Aorta (tissue), 5 donors: ENCODE measurements around the gene PCGF3. TPM values are rescaled to one million over a fixed set of nuclear protein-coding genes. Genes with fewer than 3 reads are reported as not detected.

Experiments used
- ATAC-seq: fragments of 200-7000 bp; cut with Tn5 transposase; one replicate; pipeline ENCODE4 v1.9.1; 2022; ENCODE audit warnings: moderate library complexity; ENCODE audit not compliant: low FRiP score
- DNase-seq, 2 donors: peaks; one replicate each; pipeline ENCODE4 v3.0.0-alpha.2; 2020
- H3K27ac ChIP-seq, 2 donors: one replicate each; pipeline ENCODE4 v1.5.1; 2013; ENCODE audit warnings: low read length in 2 of 2, mild to moderate bottlenecking in 2 of 2, moderate library complexity in 2 of 2, control low read depth in 1 of 2, inconsistent platforms in 1 of 2, low read depth in 1 of 2
- H3K27me3 ChIP-seq, 2 donors: one replicate each; pipeline ENCODE4 v1.6.1; 2013; ENCODE audit warnings: control low read depth in 1 of 2, low read length in 1 of 2, mild to moderate bottlenecking in 1 of 2, moderate library complexity in 1 of 2; ENCODE audit not compliant: insufficient read depth in 2 of 2, control insufficient read depth in 1 of 2
- H3K36me3 ChIP-seq, 2 donors: one replicate each; pipeline ENCODE4 v1.6.1; 2013; ENCODE audit warnings: control low read depth in 1 of 2, low read length in 1 of 2, mild to moderate bottlenecking in 1 of 2; ENCODE audit not compliant: insufficient read depth in 2 of 2, control insufficient read depth in 1 of 2
- H3K4me1 ChIP-seq, 2 donors: one replicate each; pipeline ENCODE4 v1.6.1; 2013; ENCODE audit warnings: low read length in 2 of 2, control low read depth in 1 of 2, mild to moderate bottlenecking in 1 of 2, moderate library complexity in 1 of 2; ENCODE audit not compliant: insufficient read depth in 2 of 2, control insufficient read depth in 1 of 2
- H3K4me3 ChIP-seq, 2 donors: one replicate each; pipeline ENCODE4 v1.5.1; 2013; ENCODE audit warnings: low read length in 2 of 2, control low read depth in 1 of 2, mild to moderate bottlenecking in 1 of 2
- H3K9me3 ChIP-seq: one replicate; pipeline ENCODE4 v1.6.1; 2013; ENCODE audit warnings: mild to moderate bottlenecking, low read length; ENCODE audit not compliant: control insufficient read depth
- WGBS, 2 donors: extraction: QIAGEN DNeasy Blood & Tissue Kit; methylation state at CpG; one replicate each; pipeline ENCODE4 v1.1.7; 2013; 5-methylcytosine and 5-hydroxymethylcytosine counted together
- intact Hi-C, 2 donors: fragments of 100-400 bp; cut with DNase I; formaldehyde crosslinking; loops; one replicate each; pipeline versions ENCODE4 v1.14.2 to v1.15.0; 2022
- long read RNA-seq, 2 donors: library from polyadenylated mRNA; unstranded; transcript quantifications; one replicate each; pipeline ENCODE4 v2.0.0, GENCODE V29; 2020 to 2021
- polyA plus RNA-seq, 2 donors: library from polyadenylated mRNA; stranded (reverse); fragments of 200-250 nt; gene quantifications; one replicate each; pipeline ENCODE4 v1.2.3, GENCODE V29; 2013
- total RNA-seq, 2 donors: library from RNA; stranded (reverse); fragmentation: NEBNext Ultra II Directional; extraction: Animal tissue kit (Norgen Biotek cat#: 25700); gene quantifications; one replicate each; pipeline ENCODE4 v1.2.1, GENCODE V29; 2021
- donor health status: healthy with polysubstance abuse.
- donor health status: Bipolar disorder and iron deficiency.
- donor health status: DM: no; HTN: no; CAD: no.
- donor health status: DM: no; HTN: no; CAD: no.
- donor health status: DM: yes; HTN: yes; CAD: no.

The PCGF3 gene, protein sequence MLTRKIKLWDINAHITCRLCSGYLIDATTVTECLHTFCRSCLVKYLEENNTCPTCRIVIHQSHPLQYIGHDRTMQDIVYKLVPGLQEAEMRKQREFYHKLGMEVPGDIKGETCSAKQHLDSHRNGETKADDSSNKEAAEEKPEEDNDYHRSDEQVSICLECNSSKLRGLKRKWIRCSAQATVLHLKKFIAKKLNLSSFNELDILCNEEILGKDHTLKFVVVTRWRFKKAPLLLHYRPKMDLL
- 10 to 100 TPM; 35.7 to 59.4 TPM for total RNA-seq
- polyA plus RNA-seq, result 10 to 100 TPM; 17.7 to 38.3 TPM
- long read RNA-seq, donor 1, full-length matches to known transcripts, result 92 of 122 reads
- long read RNA-seq, donor 1, partial matches to known transcripts, result 4 of 122 reads
- long read RNA-seq, donor 1, other reads (novel, unspliced or antisense), result 26 of 122 reads
- long read RNA-seq, donor 2, full-length matches to known transcripts, result 99 of 145 reads
- long read RNA-seq, donor 2, partial matches to known transcripts, result 11 of 145 reads
- long read RNA-seq, donor 2, other reads (novel, unspliced or antisense), result 35 of 145 reads

GRCh38 chr4:705278-706082 is at the start of gene PCGF3:
PCGF3 (plus strand) TSS chr4:705832; CDS start chr4:733681, 27,849 bp downstream.
- Histone ChIP-seq H3K27me3 (no peaks in the 10 kb centered on the region), H3K36me3 (no peaks in the 10 kb centered on the region), H3K27ac (no peak within 1 kb of the TSS), H3K9me3 (no peaks in the 10 kb centered on the region), H3K4me3 (peak within 1 kb of the TSS; percentile 74 to 86), H3K4me1 (no peaks in the 10 kb centered on the region)
- DNase-seq (peak; percentile 98 to 100), ATAC-seq (peak; percentile 97)
- WGBS, 2 donors, result 2 to 3% methylated on average over 77 to 82 of the region's 82 CpGs
- intact Hi-C loops, result loop anchor here in 1 of 2 donors (10.0 kb wide), 1 partner anchor 79 kb away; no protein-coding TSS in a partner anchor

- Histone ChIP-seq H3K36me3 (no peaks in the 10 kb centered on the region), H3K9me3 (no peaks in the 10 kb centered on the region), H3K27ac (no peak overlapping the region), H3K4me3 (no peak overlapping the region), H3K27me3 (no peaks in the 10 kb centered on the region), H3K4me1 (no peaks in the 10 kb centered on the region)
- 76% methylated on average over 56 to 58 of the region's 58 CpGs for WGBS, 2 donors
- DNase-seq, result peak; percentile 32 to 73
- intact Hi-C loops, result no loop called here
- no peak for ATAC-seq
Observed at GRCh38 chr4:656436-657337, 48.9 kb upstream of the PCGF3 start.

GRCh38 chr4:657338-657833 is 48.2 kb upstream of the PCGF3 start:
- H3K27ac ChIP-seq, result no peak overlapping the region
- WGBS, 2 donors, result 81 to 82% methylated on average over 23 of the region's 23 CpGs
- no peaks in the 10 kb centered on the region for H3K4me1 ChIP-seq
- no peaks in the 10 kb centered on the region for H3K36me3 ChIP-seq
- no peak for ATAC-seq
- peak in 1 of 2 donors; percentile 62 for DNase-seq
- no peaks in the 10 kb centered on the region for H3K9me3 ChIP-seq
- no peaks in the 10 kb centered on the region for H3K27me3 ChIP-seq
- intact Hi-C loops, result no loop called here
- no peak overlapping the region for H3K4me3 ChIP-seq

- no peak overlapping the region for H3K27ac ChIP-seq
- H3K27me3 ChIP-seq, result no peaks in the 10 kb centered on the region
- WGBS, 2 donors, result 84 to 87% methylated on average over 24 to 27 of the region's 27 CpGs
- DNase-seq (peak; percentile 47 to 68), ATAC-seq (no peak)
- intact Hi-C loops, result no loop called here
- no peaks in the 10 kb centered on the region for H3K9me3 ChIP-seq
- H3K4me3 ChIP-seq, result no peak overlapping the region
- H3K36me3 ChIP-seq, result no peaks in the 10 kb centered on the region
- H3K4me1 ChIP-seq, result no peaks in the 10 kb centered on the region
Observed at GRCh38 chr4:657834-658667, 47.6 kb upstream of the PCGF3 start.

DNA sequence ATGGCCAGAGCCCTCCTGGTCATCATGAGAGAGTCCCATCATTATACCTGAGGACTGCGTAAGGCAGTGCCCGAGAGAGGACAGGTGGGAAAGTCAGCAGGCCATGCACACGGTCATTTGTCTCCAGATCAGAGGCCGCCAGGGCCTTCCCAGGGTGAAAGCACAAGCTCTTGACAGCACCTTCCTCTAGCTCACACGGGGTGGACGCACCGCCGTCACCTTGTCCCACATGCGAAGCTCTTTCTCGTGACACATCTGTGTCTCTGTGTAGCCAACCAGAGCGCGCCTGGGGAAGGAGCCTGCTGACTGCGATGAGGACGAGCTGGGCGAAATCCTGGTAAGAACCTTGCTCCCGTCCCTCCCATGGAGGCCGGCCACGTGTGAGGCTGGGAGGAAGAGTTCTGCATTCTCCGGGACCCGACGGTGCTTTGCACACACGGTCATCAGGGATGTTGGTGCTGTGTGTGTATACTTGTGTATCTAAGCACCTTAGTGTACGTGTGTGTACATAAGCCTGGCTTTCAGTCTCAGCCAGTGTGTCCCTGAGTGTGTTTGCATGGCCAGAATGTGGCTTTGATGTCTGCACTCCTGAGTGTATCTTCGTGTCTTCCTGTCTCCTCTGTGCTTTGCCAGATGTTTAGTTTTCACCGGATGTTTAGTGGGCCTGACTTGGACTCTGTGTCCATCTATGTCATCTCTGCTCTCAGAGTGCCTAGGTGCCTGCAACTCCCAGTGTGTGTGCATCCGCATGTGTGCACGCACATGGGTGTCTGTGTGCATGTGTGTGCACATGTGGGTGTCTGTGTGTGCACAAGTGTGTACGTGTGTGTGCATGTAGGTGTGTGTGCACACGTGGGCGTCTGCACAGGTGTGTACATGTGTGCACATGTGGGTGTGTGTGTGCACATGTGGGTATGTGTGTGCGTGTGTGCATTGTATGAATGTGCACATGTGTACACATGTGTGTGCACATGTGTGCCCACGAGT is 46.7 kb upstream of the PCGF3 start:
- 88 to 92% methylated on average over 32 of the region's 32 CpGs for WGBS, 2 donors
- DNase-seq, result peak; percentile 42 to 68

DNA sequence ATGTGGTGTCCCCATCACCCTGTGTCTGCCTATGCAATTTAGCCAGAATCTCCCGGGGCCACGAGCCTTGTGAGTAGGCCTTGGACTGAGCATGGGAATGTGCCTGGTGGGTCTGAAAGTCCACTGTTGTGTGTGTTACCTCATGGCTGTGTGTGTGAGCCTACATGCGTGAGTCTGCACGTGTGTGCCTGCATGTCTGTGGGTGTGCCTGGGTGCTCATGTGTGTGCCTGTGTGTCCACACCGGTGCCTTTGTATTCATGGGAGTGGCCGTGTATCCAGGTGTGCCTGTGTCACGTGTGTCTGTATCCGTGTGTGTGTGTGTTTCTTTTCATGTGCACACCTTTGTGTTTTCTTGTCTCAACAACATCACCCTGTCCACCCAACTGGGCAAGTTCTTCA is 45.8 kb upstream of the PCGF3 start:
- H3K4me3 ChIP-seq, result no peak overlapping the region
- no peak for ATAC-seq
- no peaks in the 10 kb centered on the region for H3K27me3 ChIP-seq
- DNase-seq, result peak in 1 of 2 donors; percentile 10
- H3K9me3 ChIP-seq, result no peaks in the 10 kb centered on the region
- intact Hi-C loops, result no loop called here
- WGBS, 2 donors, result 87 to 93% methylated on average over 8 of the region's 8 CpGs
- H3K36me3 ChIP-seq, result no peaks in the 10 kb centered on the region
- no peak overlapping the region for H3K27ac ChIP-seq
- no peaks in the 10 kb centered on the region for H3K4me1 ChIP-seq

More for the DNA sequence above, 46.7 kb upstream of the PCGF3 start:
- intact Hi-C loops, result no loop called here
- Histone ChIP-seq H3K27me3 (no peaks in the 10 kb centered on the region), H3K4me3 (no peak overlapping the region), H3K9me3 (no peaks in the 10 kb centered on the region), H3K36me3 (no peaks in the 10 kb centered on the region), H3K27ac (no peak overlapping the region), H3K4me1 (no peaks in the 10 kb centered on the region)
- ATAC-seq, result no peak

DNA sequence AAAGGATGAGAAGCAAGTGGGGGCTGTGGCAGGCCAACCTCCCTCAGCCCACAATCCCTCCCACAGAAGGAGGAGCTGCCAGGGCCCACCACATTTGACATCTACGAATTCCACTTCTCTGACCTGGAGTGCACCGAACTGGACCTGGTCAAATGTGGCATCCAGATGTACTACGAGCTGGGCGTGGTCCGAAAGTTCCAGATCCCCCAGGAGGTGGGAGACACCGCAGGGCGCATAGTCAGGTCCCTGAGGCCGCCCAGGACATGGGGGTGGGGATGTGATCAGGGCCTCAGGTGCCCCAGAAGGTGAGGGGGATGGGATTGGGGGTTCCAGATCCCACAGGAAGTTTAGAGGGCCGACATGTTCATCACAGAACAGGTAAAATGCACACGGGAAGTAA is 45.2 kb upstream of the PCGF3 start:
- WGBS, 2 donors, result 92 to 95% methylated on average over 10 of the region's 10 CpGs
- peak; percentile 21 to 44 for DNase-seq

More for the DNA sequence above, 45.2 kb upstream of the PCGF3 start:
- no peak overlapping the region for H3K27ac ChIP-seq
- no peaks in the 10 kb centered on the region for H3K27me3 ChIP-seq
- no peak for ATAC-seq
- intact Hi-C loops, result no loop called here
- H3K4me1 ChIP-seq, result no peaks in the 10 kb centered on the region
- no peaks in the 10 kb centered on the region for H3K36me3 ChIP-seq
- no peak overlapping the region for H3K4me3 ChIP-seq
- H3K9me3 ChIP-seq, result no peaks in the 10 kb centered on the region
